Fibroblast of mammary gland (primary cell): ENCODE data around the gene CNP.

Experiments
- DNase-seq: peaks from one replicate; pipeline ENCODE4 v3.0.0-alpha.2; 2010; ENCODE audit warnings: low read depth
- H3K4me3 ChIP-seq: 2 replicates; pipeline ENCODE4 v1.5.1; 2011; ENCODE audit warnings: low read depth, mild to moderate bottlenecking, low read length, moderate library complexity; ENCODE audit not compliant: control insufficient read depth
- CTCF ChIP-seq: conservative IDR thresholded peaks from 2 replicates; pipeline ENCODE4 v1.5.1; 2011; ENCODE audit warnings: low read depth, low read length, inconsistent platforms; ENCODE audit not compliant: control insufficient read depth, insufficient read depth

CNP gene

DNA sequence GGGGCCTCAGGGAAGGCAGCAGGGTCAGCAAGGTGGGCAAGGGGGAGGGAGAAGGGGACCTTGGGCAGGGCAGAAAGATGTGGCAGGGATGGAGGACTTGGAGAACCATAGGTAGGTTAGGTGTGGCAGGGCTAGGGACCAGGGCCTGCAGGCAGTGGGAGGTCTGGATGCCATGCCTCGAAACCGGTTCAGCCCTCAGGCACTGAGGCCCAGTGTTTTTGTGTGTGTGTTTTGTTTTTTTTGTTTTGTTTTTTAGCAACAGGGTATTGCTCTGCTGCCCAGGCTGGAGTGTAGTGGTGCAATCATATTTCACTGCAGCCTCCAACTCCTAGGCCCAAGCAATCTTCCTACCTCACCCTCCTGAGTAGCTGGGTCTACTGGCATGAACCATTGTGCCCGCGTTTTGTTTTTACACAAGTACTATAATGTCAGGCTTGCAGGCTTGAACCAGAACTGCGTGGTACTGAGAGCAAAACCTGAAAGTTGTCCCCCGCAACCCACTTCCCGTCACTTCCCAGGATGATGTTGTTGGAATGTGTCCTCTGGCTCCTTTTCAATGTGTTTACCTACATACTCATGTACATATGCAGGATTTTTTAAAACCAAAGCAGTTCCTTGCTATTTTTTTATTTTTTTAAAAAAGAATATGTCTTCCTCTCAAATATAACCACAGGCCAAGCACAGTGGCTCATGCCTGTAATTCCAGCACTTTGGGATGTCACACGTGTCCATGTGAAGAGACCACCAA, 23.8 kb upstream of the CNP start:
- TF ChIP-seq CTCF = no peak
- no peak for DNase-seq
- H3K4me3 ChIP-seq = no peak overlapping the region

GRCh38 chr17:41943492-41943891, 23.1 kb upstream of the CNP start:
- TF ChIP-seq CTCF = no peak
- DNase-seq = no peak
- no peak overlapping the region for H3K4me3 ChIP-seq

- no peak overlapping the region for H3K4me3 ChIP-seq
- no peak for TF ChIP-seq CTCF
- DNase-seq = no peak
Observed at GRCh38 chr17:41944943-41945342, 21.7 kb upstream of the CNP start.

GRCh38 chr17:41948762-41949460, 17.7 kb upstream of the CNP start:
- DNase-seq = no peak
- TF ChIP-seq CTCF = no peak
- H3K4me3 ChIP-seq = no peak overlapping the region

- no peak for DNase-seq
- H3K4me3 ChIP-seq = no peak overlapping the region
- no peak for TF ChIP-seq CTCF
Observed at GRCh38 chr17:41956522-41956921, 10.1 kb upstream of the CNP start.

GRCh38 chr17:41957031-41957868, 9.3 kb upstream of the CNP start:
- TF ChIP-seq CTCF = no peak
- DNase-seq = no peak
- no peak overlapping the region for H3K4me3 ChIP-seq
